Mesendoderm (in vitro differentiated cells): Measurements from ENCODE around the gene ASXL1.
A peak's percentile ranks its signal among the peaks of the same experiment; 100 is the strongest.

ENCODE experiments used
- DNase-seq: peaks from one replicate; pipeline ENCODE4 v3.0.0; 2013
- H2AK5ac ChIP-seq: 2 replicates; pipeline ENCODE4 v1.6.1; 2013; ENCODE audit warnings: low read length, inconsistent platforms
- H2BK120ac ChIP-seq: 2 replicates; pipeline ENCODE4 v1.6.1; 2013; ENCODE audit warnings: low read depth, mild to moderate bottlenecking, low read length, moderate library complexity, mixed read lengths
- H2BK15ac ChIP-seq: replicated peaks from 2 replicates; pipeline ENCODE4 v1.6.1; 2013; ENCODE audit warnings: low read depth, mild to moderate bottlenecking, moderate library complexity
- H2BK5ac ChIP-seq: 2 replicates; pipeline ENCODE4 v1.6.1; 2013; ENCODE audit warnings: low read length, inconsistent platforms
- H3K18ac ChIP-seq: 2 replicates; pipeline ENCODE4 v1.6.1; 2013; ENCODE audit warnings: mild to moderate bottlenecking, low read length, mixed read lengths
- H3K23ac ChIP-seq: one replicate; pipeline ENCODE4 v1.6.1; 2013; ENCODE audit warnings: low read length
- H3K27ac ChIP-seq: 2 replicates; pipeline ENCODE4 v1.5.1; 2013; ENCODE audit warnings: low read depth, mild to moderate bottlenecking, inconsistent platforms, low read length, moderate library complexity
- H3K27me3 ChIP-seq: 2 replicates; pipeline ENCODE4 v1.6.1; 2013; ENCODE audit warnings: low read length, control low read depth, mild to moderate bottlenecking, inconsistent platforms; ENCODE audit not compliant: insufficient read depth, poor library complexity
- H3K36me3 ChIP-seq: 2 replicates; pipeline ENCODE4 v1.6.1; 2013; ENCODE audit warnings: low read length, inconsistent platforms; ENCODE audit not compliant: control insufficient read depth, insufficient read depth
- H3K4ac ChIP-seq: one replicate; pipeline ENCODE4 v1.6.1; 2013; ENCODE audit warnings: low read depth, mild to moderate bottlenecking, low read length, moderate library complexity
- H3K4me1 ChIP-seq: 2 replicates; pipeline ENCODE4 v1.6.1; 2013; ENCODE audit warnings: low read depth, low read length, inconsistent platforms; ENCODE audit not compliant: control insufficient read depth
- H3K4me2 ChIP-seq: 2 replicates; pipeline ENCODE4 v1.6.1; 2013; ENCODE audit warnings: low read length
- H3K4me3 ChIP-seq: 2 replicates; pipeline ENCODE4 v1.5.1; 2013; ENCODE audit warnings: mild to moderate bottlenecking, low read length
- H3K56ac ChIP-seq: one replicate; pipeline ENCODE4 v1.6.1; 2013; ENCODE audit warnings: low read length
- H3K79me1 ChIP-seq: 2 replicates; pipeline ENCODE4 v1.6.1; 2013; ENCODE audit warnings: low read length, inconsistent platforms
- H3K79me2 ChIP-seq: 2 replicates; pipeline ENCODE4 v1.6.1; 2013; ENCODE audit warnings: mild to moderate bottlenecking, low read length; ENCODE audit not compliant: control insufficient read depth, insufficient read depth
- H3K9ac ChIP-seq: 2 replicates; pipeline ENCODE4 v1.6.1; 2013; ENCODE audit warnings: low read length, inconsistent platforms
- H4K5ac ChIP-seq: one replicate; pipeline ENCODE4 v1.6.1; 2013; ENCODE audit warnings: low read length
- H4K8ac ChIP-seq: one replicate; pipeline ENCODE4 v1.6.1; 2013; ENCODE audit warnings: low read depth, mild to moderate bottlenecking, control low read depth, low read length, moderate library complexity
- WGBS: extraction: QIAGEN DNeasy Blood & Tissue Kit; methylation state at CpG from one replicate; pipeline ENCODE4 v1.1.7; 2013; ENCODE audit warnings: low lambda C conversion rate, missing lambda C conversion rate; ENCODE audit not compliant: insufficient coverage; ENCODE audit errors: extremely low coverage; 5-methylcytosine and 5-hydroxymethylcytosine counted together

ASXL1 gene

DNA sequence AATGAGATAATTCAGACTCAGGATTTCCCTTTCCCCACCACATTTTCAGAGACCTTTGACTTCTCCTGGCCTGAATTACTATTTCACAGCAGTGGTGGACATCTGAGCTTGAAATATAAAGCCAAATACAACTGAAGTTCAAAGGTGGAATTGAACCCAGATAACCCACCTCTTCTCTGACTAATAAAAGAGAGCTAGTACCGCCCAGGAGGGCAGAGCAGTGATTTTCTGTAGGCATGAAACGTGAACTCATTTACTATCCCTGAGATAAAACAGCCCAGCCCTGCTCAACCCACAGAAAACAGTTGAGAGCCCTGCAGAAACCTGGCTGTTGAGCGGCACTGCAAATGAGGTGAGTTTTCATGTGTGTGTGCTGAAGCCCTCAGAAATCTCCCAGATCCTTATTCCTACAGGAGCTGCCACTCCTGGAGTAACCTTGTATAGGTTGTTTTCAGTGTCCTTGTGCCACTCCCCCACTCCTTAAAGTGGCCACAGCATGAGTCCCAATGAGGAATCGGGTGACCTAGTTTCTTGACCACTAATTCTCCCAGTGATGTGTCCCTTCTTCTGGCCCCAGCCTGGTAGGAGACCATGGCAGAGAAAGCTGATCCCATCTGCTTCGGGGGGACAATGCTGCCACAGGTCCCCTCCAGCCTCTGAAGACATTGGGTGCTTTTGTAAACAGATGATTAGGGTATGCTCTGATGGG, 127.8 kb downstream of the ASXL1 start:
- no peak overlapping the region for H2BK120ac ChIP-seq
- H2BK15ac ChIP-seq, result no peak overlapping the region
- H3K9ac ChIP-seq, result no peak overlapping the region
- no peaks in the 10 kb centered on the region for H3K4me1 ChIP-seq
- H3K36me3 ChIP-seq, result no peaks in the 10 kb centered on the region
- peaks cover 2% of the 10 kb centered on the region for H3K27me3 ChIP-seq
- no peak overlapping the region for H3K56ac ChIP-seq
- WGBS, result no CpG with 5 or more reads among the region's 5 CpGs
- H3K4ac ChIP-seq, result no peak overlapping the region
- no peak for DNase-seq
- H4K8ac ChIP-seq, result no peak overlapping the region
- no peak overlapping the region for H2BK5ac ChIP-seq
- no peak overlapping the region for H3K27ac ChIP-seq
- H3K4me2 ChIP-seq, result no peak overlapping the region
- no peak overlapping the region for H3K4me3 ChIP-seq
- no peak overlapping the region for H4K5ac ChIP-seq
- H3K18ac ChIP-seq, result no peak overlapping the region
- peak overlapping the region; percentile 66 for H3K23ac ChIP-seq
- peaks cover 1% of the 10 kb centered on the region for H3K79me2 ChIP-seq
- H3K79me1 ChIP-seq, result peaks cover 1% of the 10 kb centered on the region
- no peak overlapping the region for H2AK5ac ChIP-seq

DNA sequence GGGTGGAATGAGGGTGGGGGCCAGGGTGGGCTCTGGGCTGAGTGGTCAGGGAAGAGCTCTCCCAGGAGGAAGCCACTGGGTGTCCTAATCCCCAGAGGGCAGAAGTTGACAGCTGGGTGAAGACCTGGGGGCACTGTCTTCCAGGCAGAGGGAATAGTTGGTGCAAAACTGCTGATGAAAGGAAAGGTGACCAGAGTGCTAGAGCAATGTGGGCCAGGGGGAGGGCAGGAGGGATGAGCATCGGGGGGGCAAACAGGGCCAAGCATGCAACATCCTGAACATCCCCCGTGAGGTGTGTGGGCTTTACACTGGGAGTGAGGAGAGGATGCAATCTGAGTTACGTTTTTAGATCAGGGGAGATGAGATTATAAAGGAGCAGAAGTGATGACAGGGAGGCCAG, 129.2 kb downstream of the ASXL1 start:
- H3K36me3 ChIP-seq, result no peaks in the 10 kb centered on the region

DNA sequence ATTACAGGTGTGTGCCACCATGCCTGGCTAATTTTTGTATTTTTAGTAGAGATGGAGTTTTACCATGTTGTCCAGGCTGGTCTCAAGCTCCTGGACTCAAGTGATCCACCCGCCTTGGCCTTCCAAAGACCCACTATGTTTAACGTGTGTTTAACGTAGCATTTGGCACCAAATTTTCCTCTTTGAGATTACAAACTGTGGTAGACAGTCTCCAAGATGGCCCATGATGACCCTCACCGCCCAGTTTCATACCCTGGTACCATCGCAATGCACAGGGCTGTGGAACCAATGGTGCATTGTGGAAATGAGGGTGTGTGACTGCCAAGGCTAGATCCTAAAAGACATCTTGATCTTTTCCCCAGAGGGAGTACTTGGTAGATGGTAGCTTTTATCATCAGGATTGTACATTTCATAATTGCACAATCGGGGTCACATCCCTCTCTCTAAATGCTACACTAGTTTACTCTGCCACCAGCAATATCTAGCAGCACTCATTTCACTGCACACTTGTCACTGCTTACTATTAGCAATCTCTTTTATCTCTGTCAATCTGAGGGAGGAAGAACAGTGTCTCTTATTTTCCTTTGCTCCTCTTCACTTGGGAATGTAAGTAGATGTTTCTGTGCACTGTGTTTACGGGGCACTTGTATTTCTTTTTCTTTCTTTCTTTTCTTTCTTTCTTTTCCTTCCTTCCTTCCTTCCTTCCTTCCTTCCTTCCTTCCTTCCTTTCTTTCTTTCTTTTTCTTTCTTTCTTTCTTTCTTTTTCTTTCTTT, 130.1 kb downstream of the ASXL1 start:
- no peak overlapping the region for H3K4ac ChIP-seq
- H2AK5ac ChIP-seq, result no peak overlapping the region
- H3K18ac ChIP-seq, result no peak overlapping the region
- no peak overlapping the region for H2BK15ac ChIP-seq
- no peak overlapping the region for H3K4me2 ChIP-seq
- no peaks in the 10 kb centered on the region for H3K36me3 ChIP-seq
- H4K5ac ChIP-seq, result no peak overlapping the region
- H3K4me1 ChIP-seq, result no peaks in the 10 kb centered on the region
- no peaks in the 10 kb centered on the region for H3K79me1 ChIP-seq
- H3K23ac ChIP-seq, result no peak overlapping the region
- no peak overlapping the region for H3K4me3 ChIP-seq
- H3K56ac ChIP-seq, result no peak overlapping the region
- H2BK5ac ChIP-seq, result no peak overlapping the region
- H4K8ac ChIP-seq, result no peak overlapping the region
- no peak overlapping the region for H3K27ac ChIP-seq
- no CpG with 5 or more reads among the region's 7 CpGs for whole genome bisulfite sequencing
- no peak for DNase-seq
- H3K79me2 ChIP-seq, result no peaks in the 10 kb centered on the region
- peaks cover 2% of the 10 kb centered on the region for H3K27me3 ChIP-seq
- H2BK120ac ChIP-seq, result no peak overlapping the region
- H3K9ac ChIP-seq, result no peak overlapping the region

More for the DNA sequence above, 129.2 kb downstream of the ASXL1 start:
- no peak overlapping the region for H4K5ac ChIP-seq
- H3K23ac ChIP-seq, result no peak overlapping the region
- no peak overlapping the region for H3K56ac ChIP-seq
- H2BK120ac ChIP-seq, result no peak overlapping the region
- H3K27ac ChIP-seq, result no peak overlapping the region
- peaks cover 2% of the 10 kb centered on the region for H3K27me3 ChIP-seq
- no peak for DNase-seq
- no peak overlapping the region for H4K8ac ChIP-seq
- H3K79me1 ChIP-seq, result no peaks in the 10 kb centered on the region
- H3K4ac ChIP-seq, result no peak overlapping the region
- no peak overlapping the region for H2BK15ac ChIP-seq
- H3K4me1 ChIP-seq, result no peaks in the 10 kb centered on the region
- no peak overlapping the region for H3K18ac ChIP-seq
- no peaks in the 10 kb centered on the region for H3K79me2 ChIP-seq
- no CpG with 5 or more reads among the region's 3 CpGs for WGBS
- no peak overlapping the region for H3K4me2 ChIP-seq
- no peak overlapping the region for H2BK5ac ChIP-seq
- no peak overlapping the region for H3K9ac ChIP-seq
- no peak overlapping the region for H3K4me3 ChIP-seq
- no peak overlapping the region for H2AK5ac ChIP-seq
